DMS153 treated with DMSO at 0.1 percent for 48 hours (cell line): ENCODE data around the gene ARHGEF16.
A peak's percentile ranks its signal among the peaks of the same experiment; 100 is the strongest.

Experiments used
- DNase-seq: peaks from one replicate; lab custom pipeline; 2025; ENCODE audit not compliant: unreplicated experiment; lab: John Stamatoyannopoulos, UW

Gene ARHGEF16

DNA sequence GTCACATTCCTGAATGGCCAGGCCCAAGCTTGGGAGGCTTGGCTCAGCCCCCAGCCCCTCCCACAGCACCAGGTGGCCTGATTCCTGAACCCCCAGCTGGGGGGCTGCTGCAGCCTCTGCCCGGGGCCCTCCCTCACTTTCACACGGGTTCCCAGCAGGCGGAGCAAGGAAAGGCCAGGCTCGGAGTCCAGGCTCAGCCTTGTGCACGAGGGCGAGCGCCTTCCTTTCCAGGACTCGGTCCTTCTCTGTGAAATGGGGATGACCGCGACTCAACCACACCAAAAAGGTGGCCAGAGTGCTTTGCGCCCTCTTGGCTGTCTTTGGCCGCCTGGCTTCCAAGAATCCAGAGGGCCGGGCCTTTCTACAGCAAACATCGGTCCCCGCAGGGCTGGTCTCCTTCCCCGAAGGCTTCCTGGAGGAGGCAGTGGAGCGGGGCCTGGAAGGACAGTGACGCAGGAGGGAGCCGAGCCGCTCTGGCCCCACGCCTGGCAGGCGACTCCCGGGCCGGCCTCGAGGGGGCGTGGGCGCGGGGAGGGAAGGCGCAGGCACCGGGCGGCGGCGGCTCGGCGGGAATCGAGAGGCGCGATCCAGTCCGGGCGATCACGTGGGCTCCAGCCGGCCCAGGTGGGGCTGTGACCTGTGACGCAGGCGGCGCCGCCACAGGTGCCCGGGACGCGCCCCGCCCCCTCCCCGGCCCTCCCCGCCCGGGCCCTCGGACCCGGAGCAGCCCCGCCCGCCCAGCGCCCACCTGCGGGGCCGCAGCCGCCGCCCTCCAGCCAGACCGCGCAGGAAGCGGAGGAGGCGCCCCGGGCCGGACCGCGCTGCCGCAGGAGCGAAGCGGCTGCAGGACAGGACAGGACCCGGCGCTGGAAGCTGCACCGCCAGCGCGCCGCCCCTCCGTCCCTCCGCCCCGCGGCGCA is at the start of gene ARHGEF16:
Gene ARHGEF16, plus strand, starts transcription at position 775 of the 920 bp plus-strand sequence. CDS start 8,420 bp downstream, outside the sequence.
- DNase-seq = peak; percentile 77

DNA sequence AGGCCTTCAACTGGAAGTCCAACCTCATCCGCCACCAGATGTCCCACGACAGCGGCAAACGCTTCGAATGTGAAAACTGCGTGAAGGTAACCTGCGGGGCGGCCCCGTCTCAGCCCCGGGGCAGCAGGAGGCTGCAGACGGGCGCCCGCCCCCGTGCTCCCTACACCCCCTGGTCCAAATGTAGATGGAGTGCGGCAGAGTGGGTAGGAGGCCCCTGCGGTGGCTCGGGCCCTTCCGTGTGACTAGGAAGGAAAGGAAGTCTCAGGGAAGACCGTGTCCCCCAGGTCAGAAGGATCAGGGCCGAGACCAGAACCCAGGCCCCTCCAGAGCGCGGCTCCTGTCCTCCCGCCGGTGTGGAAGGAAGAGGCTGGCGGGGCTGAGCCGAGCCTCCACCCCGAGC is 49.7 kb upstream of the ARHGEF16 start:
- no peak for DNase-seq

DNA sequence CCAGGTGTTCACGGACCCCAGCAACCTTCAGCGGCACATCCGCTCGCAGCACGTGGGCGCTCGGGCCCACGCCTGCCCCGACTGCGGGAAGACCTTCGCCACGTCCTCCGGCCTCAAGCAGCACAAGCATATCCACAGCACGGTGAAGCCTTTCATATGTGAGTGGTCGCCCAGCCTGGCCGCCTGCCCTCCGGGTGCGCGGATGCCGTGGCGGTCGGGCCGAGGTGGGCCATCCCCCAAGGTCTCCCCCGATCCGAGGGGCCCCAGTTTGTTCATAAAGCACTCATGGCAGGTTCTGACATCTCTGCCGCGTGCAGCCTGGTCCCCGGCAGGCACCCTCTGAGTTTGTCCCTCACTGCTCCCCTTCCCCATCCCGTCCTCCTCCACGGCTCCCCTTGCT is 49.0 kb upstream of the ARHGEF16 start:
- no peak for DNase-seq

DNA sequence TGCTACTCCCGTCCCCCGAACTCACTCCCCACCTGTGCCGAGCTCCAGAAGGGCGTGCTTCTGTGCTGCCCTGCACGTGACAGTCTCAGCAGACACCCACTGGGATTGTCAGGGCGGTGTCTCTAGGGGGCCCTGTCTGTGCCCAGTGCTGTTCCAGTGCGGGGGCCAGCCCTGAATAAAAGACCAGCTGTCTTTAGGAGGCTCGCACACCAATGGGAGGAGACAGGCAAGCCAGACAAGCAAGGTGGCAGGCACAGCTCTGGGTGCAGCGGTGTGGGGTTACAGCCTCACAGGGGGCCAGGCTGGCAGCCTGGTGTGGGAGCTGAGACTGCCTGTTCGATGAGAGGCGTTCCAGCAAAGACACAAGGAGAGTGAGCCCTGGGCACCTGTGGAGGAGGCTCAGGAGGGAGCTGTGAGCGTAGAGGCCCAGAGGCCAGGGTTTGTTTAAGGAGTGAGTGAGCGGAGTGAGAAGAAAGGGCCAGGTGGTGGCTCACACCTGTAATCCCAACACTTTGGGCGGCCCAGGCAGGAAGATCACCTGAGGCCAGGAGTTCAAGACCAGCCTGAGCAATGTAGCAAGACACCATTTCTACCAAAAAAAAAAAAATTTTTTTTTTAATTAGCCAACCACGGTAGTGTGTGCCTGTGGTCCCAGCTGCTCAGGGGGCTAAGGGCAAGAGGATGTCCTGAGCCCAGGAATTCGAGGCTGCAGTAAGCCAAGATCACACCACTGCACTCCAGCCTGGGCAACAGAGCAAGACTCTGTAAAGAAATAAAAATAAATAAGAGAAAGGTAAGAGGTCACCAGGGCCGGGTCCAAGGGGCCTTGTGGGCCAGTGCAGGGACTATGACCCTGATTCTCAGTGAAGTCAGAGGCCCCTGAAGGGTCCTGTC is 48.2 kb upstream of the ARHGEF16 start:
- no peak for DNase-seq

- no peak for DNase-seq
Measured at GRCh38 chr1:3407021-3407420, 47.4 kb upstream of the ARHGEF16 start.

- no peak for DNase-seq
Measured at GRCh38 chr1:3408751-3409266, 45.7 kb upstream of the ARHGEF16 start.

GRCh38 chr1:3409366-3410141 is 44.9 kb upstream of the ARHGEF16 start:
- DNase-seq = no peak

DNA sequence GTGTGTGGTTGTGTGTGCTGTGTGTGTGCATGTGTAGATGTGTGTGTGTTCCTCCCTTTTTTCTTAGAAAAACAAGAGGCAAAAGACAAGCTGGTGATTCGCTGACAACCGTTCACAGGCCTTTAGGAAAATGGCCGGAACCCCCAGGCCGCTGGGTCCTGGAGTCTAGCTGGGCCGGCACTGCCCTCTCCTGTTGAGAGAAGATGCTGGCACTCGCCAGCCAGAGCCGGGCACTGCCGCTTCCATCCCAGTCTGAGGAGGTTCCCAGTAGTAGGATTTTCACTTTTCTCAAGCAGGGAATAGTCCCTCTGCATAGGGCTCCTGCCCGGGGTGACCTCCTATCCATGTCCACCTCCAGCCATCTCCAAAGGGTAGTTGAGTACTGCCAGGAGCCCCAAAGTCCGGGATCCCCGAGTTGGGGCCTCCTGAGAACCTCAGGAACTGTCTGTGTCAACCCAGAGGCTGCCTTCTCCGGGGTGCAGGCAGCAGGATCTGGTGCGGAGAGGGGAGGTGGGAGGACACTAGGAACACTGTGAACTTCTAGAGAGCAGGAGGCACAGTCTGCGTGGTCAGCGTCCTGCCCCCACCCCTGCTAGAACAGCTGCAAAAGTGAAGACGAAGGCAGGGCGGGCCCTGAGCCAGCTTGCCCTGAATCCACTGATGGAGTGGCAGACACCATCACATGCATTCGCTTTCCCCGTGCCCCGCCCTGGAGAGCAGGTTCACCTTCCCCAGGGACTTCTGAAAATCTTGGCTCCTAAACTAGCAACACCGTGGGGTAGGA is 44.1 kb upstream of the ARHGEF16 start:
- peak; percentile 48 for DNase-seq

GRCh38 chr1:3411806-3412205 is 42.7 kb upstream of the ARHGEF16 start:
- no peak for DNase-seq

DNA sequence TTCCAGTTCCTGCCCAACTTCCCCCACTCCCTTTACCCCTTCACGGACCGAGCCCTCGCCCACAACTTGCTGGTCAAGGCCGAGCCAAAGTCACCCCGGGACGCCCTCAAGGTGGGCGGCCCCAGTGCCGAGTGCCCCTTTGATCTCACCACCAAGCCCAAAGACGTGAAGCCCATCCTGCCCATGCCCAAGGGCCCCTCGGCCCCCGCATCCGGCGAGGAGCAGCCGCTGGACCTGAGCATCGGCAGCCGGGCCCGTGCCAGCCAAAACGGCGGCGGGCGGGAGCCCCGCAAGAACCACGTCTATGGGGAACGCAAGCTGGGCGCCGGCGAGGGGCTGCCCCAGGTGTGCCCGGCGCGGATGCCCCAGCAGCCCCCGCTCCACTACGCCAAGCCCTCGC is 42.1 kb upstream of the ARHGEF16 start:
- DNase-seq = no peak

DNA sequence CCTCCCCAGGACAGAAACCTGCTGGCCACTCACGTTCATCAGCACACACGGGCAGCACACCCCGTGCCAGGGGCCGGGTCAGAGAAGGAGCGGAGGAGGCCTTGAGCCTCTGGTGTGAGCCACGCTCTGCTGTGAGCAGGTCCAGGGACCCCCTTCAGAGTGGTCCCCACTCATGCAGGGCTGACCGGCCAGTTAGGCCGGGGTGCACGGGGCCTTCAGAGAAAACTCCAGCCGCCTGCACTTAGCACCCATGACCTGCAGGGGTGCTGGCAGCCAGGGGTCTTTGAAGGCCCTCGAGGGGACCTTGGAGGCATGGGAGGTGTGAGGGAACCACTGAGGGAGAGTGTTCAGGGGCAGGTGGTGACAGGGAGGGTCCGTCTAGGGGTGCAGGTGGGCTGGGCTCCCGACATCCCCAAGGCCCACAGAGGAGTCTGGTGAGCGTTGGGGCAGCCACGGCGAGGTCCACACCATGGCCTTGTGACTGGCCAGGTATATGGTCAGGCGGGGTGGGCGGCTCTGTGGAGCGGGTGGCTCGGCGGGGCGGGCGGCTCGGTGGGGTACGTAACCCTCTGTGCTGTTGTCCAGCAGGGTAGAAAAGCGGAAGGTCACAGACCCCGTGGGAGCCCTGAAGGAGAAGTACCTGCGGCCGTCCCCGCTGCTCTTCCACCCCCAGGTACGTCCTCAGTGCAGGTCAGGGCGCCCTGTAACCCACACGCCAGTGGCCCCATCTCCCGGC is 40.3 kb upstream of the ARHGEF16 start:
- DNase-seq = no peak

DNA sequence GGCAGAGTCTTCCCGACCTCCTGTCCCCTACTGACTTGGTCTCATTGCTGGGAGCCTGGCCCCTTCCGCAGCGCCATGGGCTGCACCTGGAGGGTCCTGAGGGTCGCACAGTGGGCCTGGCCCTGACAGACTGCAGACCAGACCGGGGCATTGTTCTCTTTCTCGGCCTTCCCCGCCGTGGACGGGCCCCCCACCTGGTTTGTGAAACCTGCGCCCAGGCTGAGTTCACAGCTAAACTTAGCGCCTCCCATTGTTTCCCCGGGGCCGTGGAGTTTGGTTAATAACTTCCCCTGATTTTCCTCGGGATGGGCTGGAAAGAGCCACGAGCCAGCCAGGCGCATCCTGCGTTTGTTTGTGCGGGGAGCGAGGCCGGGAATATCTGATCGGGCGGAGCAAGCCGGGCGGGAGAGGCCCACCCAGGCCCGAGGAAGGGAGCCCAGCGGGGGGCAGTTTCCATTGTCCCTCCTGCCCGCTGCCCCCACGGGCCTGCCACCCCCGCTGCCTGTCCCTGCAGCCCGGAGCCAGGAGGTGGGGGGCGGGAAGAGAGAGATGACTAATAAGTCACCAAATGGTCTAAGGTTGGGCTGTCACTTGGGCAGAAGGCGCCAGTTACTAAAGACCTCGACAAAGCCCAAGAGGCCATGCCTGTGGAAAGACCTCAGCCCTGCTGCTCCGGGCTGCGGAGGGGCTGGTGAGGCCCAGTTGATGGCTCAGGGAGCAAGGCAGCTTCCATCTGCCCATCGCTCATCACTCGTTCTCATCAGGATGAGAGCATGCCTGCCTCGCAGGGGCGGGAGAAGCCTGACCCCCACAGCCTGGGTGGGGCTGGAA is 39.0 kb upstream of the ARHGEF16 start:
- DNase-seq = no peak

GRCh38 chr1:3417082-3417739 is 37.3 kb upstream of the ARHGEF16 start:
- DNase-seq = no peak

DNA sequence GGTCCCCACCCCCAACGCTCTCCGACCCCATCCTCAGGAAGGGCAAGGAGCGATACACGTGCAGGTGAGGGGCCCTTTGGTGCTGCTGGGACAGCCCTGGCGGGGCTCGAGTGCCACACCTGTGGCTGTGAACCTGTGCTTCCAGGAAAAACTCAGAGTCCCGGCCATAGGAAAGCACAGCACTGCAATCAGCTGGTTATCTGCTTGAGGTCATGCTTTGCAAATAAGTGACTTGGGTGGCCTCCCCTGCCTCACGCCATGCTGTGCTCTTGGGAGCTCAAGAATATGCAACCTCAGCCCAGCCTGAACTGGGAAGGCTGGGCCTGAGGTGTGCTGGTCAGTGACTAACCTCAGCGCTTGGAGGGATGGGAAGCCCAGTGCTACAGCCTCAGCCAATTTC is 36.5 kb upstream of the ARHGEF16 start:
- DNase-seq = no peak

GRCh38 chr1:3418600-3418999 is 35.9 kb upstream of the ARHGEF16 start:
- no peak for DNase-seq

DNA sequence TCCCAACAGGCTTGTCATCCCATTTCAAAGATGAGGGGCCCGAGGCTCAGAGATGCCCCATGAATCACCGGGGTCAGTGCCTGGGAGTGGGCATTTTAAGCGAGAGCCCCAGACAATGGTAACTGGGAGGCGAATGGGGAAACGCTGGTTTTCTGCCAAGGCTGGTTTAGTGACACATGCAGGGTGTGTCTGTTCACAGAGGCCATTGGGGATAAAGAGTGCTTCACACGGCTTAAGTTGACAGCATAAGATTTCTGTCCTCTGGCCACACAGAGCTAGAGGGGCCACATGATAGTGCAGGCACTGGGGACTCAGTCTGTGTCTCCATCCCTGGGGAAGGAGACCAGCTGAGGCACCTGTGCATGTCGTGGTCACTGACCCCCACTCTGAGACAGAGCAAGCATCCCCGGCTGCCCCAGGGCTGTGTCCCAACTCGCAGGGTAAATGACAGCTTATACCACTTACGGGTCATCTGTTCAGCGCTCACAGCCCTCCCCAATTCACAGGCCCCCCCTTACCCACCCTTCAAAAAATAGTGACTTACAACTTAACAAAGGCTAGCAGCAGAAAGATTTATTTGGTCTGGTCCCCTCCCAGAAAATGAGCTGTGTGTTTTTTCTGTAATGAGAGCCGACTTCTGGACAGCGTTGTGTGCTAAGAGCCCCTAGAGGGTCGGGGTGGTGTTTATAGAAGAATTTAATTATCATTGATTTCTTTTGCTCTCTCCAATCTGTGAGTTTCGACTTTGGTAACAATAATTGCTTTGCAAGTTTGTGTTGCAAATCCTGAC is 34.9 kb upstream of the ARHGEF16 start:
- DNase-seq = no peak
